ENCODE results near the gene NOL6. TPM values are rescaled to one million over a fixed set of nuclear protein-coding genes. Genes with fewer than 3 reads are reported as not detected.

Gene NOL6
- total RNA-seq, 1 donor: 32.4 TPM

DNA sequence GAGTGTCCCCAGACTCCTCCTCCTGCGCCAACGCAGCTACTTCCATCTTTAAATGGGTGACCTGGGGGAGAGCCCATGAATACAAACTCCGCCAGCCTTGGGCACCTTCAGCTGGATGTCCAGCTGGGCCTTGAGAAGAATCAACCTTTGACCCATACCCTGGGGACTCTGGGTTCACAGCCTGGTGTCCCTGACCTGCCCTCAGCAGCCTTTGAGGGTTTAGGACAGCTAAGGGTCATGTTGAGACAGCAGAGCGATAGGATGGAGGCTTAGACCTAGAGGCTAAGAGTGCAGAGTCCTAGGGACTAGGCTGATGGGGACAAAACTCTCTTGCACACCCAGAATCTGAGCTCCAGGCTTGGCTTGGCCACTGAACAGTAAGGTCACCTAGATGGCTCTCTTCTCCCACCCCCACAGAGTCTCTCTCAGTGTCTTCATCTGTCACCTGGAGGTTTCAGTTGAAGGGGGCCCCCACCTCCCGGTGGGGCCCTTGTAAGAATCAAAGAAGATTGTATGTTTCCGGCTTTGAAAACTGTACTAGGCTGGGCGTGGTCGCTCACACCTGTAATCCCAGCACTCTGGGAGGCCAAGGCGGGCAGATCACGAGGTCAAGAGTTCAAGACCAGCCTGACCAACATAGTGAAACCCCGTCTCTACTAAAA, 19.6 kb downstream of the NOL6 start:
- DNase-seq (ENCODE audit: low read depth): no peak
- TF ChIP-seq, protein P1, sequence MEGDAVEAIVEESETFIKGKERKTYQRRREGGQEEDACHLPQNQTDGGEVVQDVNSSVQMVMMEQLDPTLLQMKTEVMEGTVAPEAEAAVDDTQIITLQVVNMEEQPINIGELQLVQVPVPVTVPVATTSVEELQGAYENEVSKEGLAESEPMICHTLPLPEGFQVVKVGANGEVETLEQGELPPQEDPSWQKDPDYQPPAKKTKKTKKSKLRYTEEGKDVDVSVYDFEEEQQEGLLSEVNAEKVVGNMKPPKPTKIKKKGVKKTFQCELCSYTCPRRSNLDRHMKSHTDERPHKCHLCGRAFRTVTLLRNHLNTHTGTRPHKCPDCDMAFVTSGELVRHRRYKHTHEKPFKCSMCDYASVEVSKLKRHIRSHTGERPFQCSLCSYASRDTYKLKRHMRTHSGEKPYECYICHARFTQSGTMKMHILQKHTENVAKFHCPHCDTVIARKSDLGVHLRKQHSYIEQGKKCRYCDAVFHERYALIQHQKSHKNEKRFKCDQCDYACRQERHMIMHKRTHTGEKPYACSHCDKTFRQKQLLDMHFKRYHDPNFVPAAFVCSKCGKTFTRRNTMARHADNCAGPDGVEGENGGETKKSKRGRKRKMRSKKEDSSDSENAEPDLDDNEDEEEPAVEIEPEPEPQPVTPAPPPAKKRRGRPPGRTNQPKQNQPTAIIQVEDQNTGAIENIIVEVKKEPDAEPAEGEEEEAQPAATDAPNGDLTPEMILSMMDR (IDR thresholded peaks at IDR 0.05; ENCODE audit: insufficient read depth, low read depth, low read length): no peak
- no peak overlapping the region for H3K4me3 ChIP-seq (ENCODE audit: low read depth, low read length)

DNA sequence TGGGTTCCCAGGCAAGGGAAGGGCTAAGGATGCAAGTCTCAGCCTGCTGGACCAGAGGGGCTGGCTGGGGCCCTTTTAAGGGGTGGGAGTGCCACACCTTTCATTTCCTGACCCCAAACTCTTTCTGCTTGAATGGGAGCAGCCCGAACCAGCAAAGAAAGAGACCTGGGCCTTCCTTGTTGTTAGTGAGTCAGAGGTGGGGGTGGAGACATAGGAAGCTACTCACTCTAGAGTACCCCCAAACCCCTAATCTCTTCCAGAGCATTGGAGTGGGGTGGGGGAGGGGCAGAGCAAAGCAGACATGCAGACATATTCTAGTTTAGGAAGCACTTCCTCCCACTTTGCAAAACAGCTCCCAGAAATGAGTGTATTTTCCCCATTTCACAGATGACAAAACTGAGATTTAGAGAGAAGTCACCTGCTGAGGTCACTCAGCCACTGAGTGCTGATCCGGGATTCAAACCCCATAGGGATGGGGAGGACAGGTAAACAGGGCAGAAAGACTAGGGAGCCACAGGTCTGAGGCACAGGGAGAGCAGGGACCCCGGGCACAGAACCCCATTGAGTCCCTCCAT, 20.4 kb downstream of the NOL6 start:
- TF ChIP-seq, protein P1 (IDR thresholded peaks at IDR 0.05; ENCODE audit: insufficient read depth, low read depth, low read length): no peak
- H3K4me3 ChIP-seq (ENCODE audit: low read depth, low read length): no peak overlapping the region
- no peak for DNase-seq (ENCODE audit: low read depth)

DNA sequence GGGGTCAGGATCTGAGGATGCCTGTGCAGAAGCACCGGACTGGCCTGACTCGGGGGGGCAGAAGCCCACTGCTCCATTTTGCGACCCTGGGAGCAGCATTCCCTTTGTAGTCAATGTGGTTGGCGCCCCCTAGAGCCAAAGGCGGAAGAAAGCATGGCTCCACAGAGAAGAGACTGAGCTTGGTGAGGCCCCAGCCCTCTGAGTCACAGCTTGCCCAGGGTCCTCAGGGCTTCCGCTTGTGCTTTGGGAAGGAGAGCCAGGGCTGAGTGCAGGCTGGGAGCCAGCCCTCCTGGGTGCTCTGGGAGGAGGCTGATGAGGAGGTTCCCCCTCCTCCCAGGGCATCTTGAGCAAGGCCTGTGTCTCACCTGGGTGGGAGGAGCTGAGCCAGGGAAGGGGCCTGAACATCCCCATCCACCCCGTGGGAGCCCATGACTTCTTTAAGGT, 20.9 kb downstream of the NOL6 start:
- no peak overlapping the region for H3K4me3 ChIP-seq (ENCODE audit: low read depth, low read length)
- TF ChIP-seq, protein P1 (IDR thresholded peaks at IDR 0.05; ENCODE audit: insufficient read depth, low read depth, low read length): peak; percentile 89
- DNase-seq (ENCODE audit: low read depth): peak; percentile 78

DNA sequence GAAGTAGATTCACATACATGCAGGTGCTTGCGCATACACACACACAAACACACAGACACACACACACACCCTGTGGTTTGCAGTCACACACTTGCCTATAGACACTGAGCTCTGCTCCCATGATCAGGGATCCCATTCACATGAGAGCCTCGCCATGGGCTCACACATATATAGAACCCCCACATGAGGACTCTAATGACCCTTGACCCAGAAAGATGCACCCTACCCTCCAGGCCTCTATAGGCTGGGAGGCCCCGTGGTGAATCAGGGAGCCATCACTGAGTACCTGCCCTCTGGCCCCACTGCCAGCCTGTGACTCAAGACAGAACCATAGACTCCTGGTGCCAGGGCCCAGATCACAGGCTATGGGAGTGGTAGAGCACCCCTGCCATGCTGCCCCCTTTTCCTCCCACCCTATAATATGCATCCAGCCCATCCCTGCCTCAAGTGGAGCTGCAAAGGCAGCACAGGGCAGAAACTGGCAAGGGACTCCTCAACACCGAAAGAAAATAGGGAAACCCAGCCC, 23.0 kb downstream of the NOL6 start:
- H3K4me3 ChIP-seq (ENCODE audit: low read depth, low read length): no peak overlapping the region
- TF ChIP-seq, protein P1 (IDR thresholded peaks at IDR 0.05; ENCODE audit: insufficient read depth, low read depth, low read length): no peak
- DNase-seq (ENCODE audit: low read depth): no peak

DNA sequence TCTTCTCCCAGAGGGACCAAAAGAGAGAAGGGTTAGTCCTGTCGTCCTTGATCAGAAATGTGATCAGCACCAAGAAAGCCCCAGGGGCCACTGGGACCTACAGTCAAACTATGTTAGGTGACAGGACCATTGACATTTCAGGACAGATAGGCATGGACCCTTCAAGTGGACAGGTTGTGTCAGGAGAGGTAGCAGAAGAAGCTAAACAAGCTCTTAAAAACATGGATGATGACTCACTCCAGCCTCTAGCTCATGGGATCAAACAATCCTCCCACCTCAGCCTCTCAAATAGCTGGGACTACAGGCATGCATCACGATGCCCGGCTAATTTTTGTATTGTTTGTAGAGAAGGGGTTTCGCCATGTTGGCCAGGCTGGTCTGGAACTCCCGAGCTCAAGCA, 24.0 kb downstream of the NOL6 start:
- TF ChIP-seq, protein P1 (IDR thresholded peaks at IDR 0.05; ENCODE audit: insufficient read depth, low read depth, low read length): no peak
- DNase-seq (ENCODE audit: low read depth): no peak

DNA sequence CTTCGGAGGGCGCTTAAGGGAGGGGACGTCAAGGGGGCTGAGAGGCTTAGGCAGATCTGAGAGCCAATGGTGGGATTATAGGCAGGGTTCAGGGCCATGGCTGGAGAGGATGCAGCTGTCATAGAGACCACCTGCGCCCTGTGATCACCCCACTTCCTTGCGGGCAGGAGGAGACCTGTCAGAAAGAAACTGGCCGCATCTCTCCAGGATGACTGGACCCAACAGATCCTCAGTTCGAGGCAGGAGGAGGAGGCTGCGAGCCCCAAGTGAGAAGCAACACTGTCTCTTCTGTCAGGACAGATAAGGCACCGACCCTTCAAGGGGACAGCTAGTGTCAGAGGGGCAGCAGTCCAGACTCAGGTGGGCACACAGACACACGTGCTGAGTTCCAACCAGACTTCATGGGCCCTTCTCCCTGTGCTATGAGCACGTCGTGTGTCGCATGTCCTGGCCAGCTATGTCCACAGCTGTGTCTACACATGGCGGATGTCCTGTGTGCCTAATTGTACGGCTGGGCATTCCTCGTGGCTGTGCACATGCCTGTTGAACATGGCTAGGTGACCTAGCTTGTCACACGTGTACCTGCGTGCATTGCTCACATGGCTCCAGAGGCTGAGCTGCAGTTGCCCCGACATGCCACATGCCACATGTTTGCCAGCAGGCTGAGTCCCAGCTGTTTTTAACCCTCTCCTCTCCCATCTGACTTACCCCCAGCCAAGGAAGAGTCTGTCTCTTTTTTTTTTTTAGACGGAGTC, 25.7 kb downstream of the NOL6 start:
- peak overlapping the region; percentile 56 for H3K4me3 ChIP-seq (ENCODE audit: low read depth, low read length)
- TF ChIP-seq, protein P1 (IDR thresholded peaks at IDR 0.05; ENCODE audit: insufficient read depth, low read depth, low read length): no peak
- no peak for DNase-seq (ENCODE audit: low read depth)

More for the DNA sequence above, 24.0 kb downstream of the NOL6 start:
- no peak overlapping the region for H3K4me3 ChIP-seq (ENCODE audit: low read depth, low read length)

All from fibroblast of villous mesenchyme (primary cell).